AG20443 (cell line): ENCODE data around the gene JMJD4.
A peak's percentile ranks its signal among the peaks of the same experiment; 100 is the strongest.

Experiments
- DNase-seq: peaks from one replicate; pipeline ENCODE4 v3.0.0; 2012; ENCODE audit warnings: low spot score, mixed read lengths

JMJD4 gene

GRCh38 chr1:227734856-227735538 is at the start of gene JMJD4, which contains the start of gene SNAP47:
JMJD4 (minus strand) TSS chr1:227735302; CDS start chr1:227735273, 29 bp downstream.
SNAP47 (plus strand) TSS chr1:227735435; CDS start chr1:227747737, 12,302 bp downstream.
- DNase-seq, result peak; percentile 99

- no peak for DNase-seq
These were observed 47.1 kb upstream of the JMJD4 start for GRCh38 chr1:227782226-227782625.

GRCh38 chr1:227781314-227781930 is 46.3 kb upstream of the JMJD4 start:
- no peak for DNase-seq

- DNase-seq, result no peak
These were observed 45.3 kb upstream of the JMJD4 start for GRCh38 chr1:227780101-227781044.

GRCh38 chr1:227779685-227780084 is 44.6 kb upstream of the JMJD4 start:
- no peak for DNase-seq

GRCh38 chr1:227779021-227779441 is 43.9 kb upstream of the JMJD4 start:
- DNase-seq, result no peak

GRCh38 chr1:227778401-227778947 is 43.4 kb upstream of the JMJD4 start:
- peak; percentile 84 for DNase-seq

GRCh38 chr1:227777646-227778045 is 42.5 kb upstream of the JMJD4 start:
- no peak for DNase-seq

GRCh38 chr1:227777156-227777555 is 42.1 kb upstream of the JMJD4 start:
- no peak for DNase-seq

GRCh38 chr1:227776331-227776771 is 41.2 kb upstream of the JMJD4 start:
- peak; percentile 89 for DNase-seq

- no peak for DNase-seq
These were observed 40.7 kb upstream of the JMJD4 start for GRCh38 chr1:227775841-227776240.

GRCh38 chr1:227774821-227775661 is 39.9 kb upstream of the JMJD4 start:
- DNase-seq, result peak; percentile 79

- DNase-seq, result no peak
These were observed 39.1 kb upstream of the JMJD4 start for GRCh38 chr1:227774051-227774731.

GRCh38 chr1:227773558-227773957 is 38.5 kb upstream of the JMJD4 start:
- DNase-seq, result no peak

GRCh38 chr1:227771771-227772170 is 36.7 kb upstream of the JMJD4 start:
- no peak for DNase-seq

GRCh38 chr1:227771326-227771725 is 36.2 kb upstream of the JMJD4 start:
- no peak for DNase-seq

GRCh38 chr1:227770812-227771211 is 35.7 kb upstream of the JMJD4 start:
- no peak for DNase-seq

- DNase-seq, result no peak
These were observed 34.9 kb upstream of the JMJD4 start for GRCh38 chr1:227769936-227770494.

GRCh38 chr1:227769047-227769935 is 34.2 kb upstream of the JMJD4 start:
- DNase-seq, result no peak
